ENCODE results near the gene PLEKHO1.

- TF ChIP-seq POLR2A (IDR thresholded peaks at IDR 0.05; ENCODE audit: low read depth) = no peak
- no peak for TF ChIP-seq CTCF (IDR thresholded peaks at IDR 0.05)
Observed at GRCh38 chr1:150187560-150187931, 37.8 kb downstream of the PLEKHO1 start.

All from esophagus muscularis mucosa (tissue), 3 donors.